NCI-H460 (cell line): Measurements from ENCODE around the gene DAP3. TPM values are rescaled to one million over a fixed set of nuclear protein-coding genes. Genes with fewer than 3 reads are reported as not detected.
"Not testable (repeated sequence)": the region's sequence is repeated elsewhere in the genome, so short reads cannot be mapped to it uniquely, and the experiment has no call there.

Experiments
- DNase-seq: peaks from one replicate; pipeline ENCODE4 v3.0.0-alpha.2; 2016; ENCODE audit warnings: low read depth; ENCODE audit errors: extremely low read depth
- total RNA-seq: library from RNA; depleted of rRNA; stranded (reverse); fragments of >200 nt; shearing (Covaris generic); gene quantifications from 2 replicates; pipeline ENCODE4 v1.2.3, GENCODE V29; 2014

Gene DAP3
- total RNA-seq, 1 experiment from 2014 or later, result 188 TPM

- no peak for DNase-seq
These were observed 8.4 kb upstream of the DAP3 start for GRCh38 chr1:155680531-155680930.

- DNase-seq, result no peak
These were observed 7.1 kb upstream of the DAP3 start for GRCh38 chr1:155681776-155682175.

GRCh38 chr1:155687705-155688323 is 1.1 kb upstream of the DAP3 start:
- DNase-seq, result not testable (repeated sequence)

GRCh38 chr1:155688324-155689080 is 389 bp upstream of the DAP3 start, which contains the start of gene YY1AP1:
YY1AP1 (minus strand) TSS chr1:155688774; CDS start chr1:155680436, 8,338 bp downstream.
- peak; percentile 92 for DNase-seq

- no peak for DNase-seq
These were observed 3.2 kb downstream of the DAP3 start for GRCh38 chr1:155691992-155692528.

- no peak for DNase-seq
These were observed 5.3 kb downstream of the DAP3 start for GRCh38 chr1:155694167-155694566.

- no peak for DNase-seq
These were observed 6.2 kb downstream of the DAP3 start for GRCh38 chr1:155695072-155695471.

- no peak for DNase-seq
These were observed 6.7 kb downstream of the DAP3 start for GRCh38 chr1:155695608-155696007.

GRCh38 chr1:155696524-155696923 is 7.6 kb downstream of the DAP3 start:
- no peak for DNase-seq

GRCh38 chr1:155697046-155697445 is 8.2 kb downstream of the DAP3 start:
- DNase-seq, result no peak

- not testable (repeated sequence) for DNase-seq
These were observed 8.7 kb downstream of the DAP3 start for GRCh38 chr1:155697616-155698015.

- DNase-seq, result no peak
These were observed 9.6 kb downstream of the DAP3 start for GRCh38 chr1:155698382-155699038.

GRCh38 chr1:155699062-155699461 is 10.2 kb downstream of the DAP3 start:
- not testable (repeated sequence) for DNase-seq

GRCh38 chr1:155701675-155702074 is 12.8 kb downstream of the DAP3 start:
- not testable (repeated sequence) for DNase-seq

GRCh38 chr1:155703216-155703615 is 14.3 kb downstream of the DAP3 start:
- DNase-seq, result no peak

- not testable (repeated sequence) for DNase-seq
These were observed 15.5 kb downstream of the DAP3 start for GRCh38 chr1:155704414-155704813.

- DNase-seq, result no peak
These were observed 17.2 kb downstream of the DAP3 start for GRCh38 chr1:155706139-155706538.

- no peak for DNase-seq
These were observed 20.5 kb downstream of the DAP3 start for GRCh38 chr1:155709391-155709790.

- DNase-seq, result not testable (repeated sequence)
These were observed 22.6 kb downstream of the DAP3 start for GRCh38 chr1:155711457-155711856.

- not testable (repeated sequence) for DNase-seq
These were observed 23.7 kb downstream of the DAP3 start for GRCh38 chr1:155712636-155713035.

GRCh38 chr1:155713075-155713474 is 24.2 kb downstream of the DAP3 start:
- no peak for DNase-seq
